HepG2 (cell line): ENCODE measurements around the gene DOP1B. TPM values are rescaled to one million over a fixed set of nuclear protein-coding genes. Genes with fewer than 3 reads are reported as not detected.

ENCODE experiments used
- ATRX ChIP-seq: sonication (generic); formaldehyde crosslinking; IDR thresholded peaks from 2 replicates; pipeline ENCODE4 v1.4.0; 2020; ENCODE audit warnings: missing genetic modification reagents, borderline replicate concordance
- CHD4 ChIP-seq: fragments of 200-600 bp; sonication (generic); IDR thresholded peaks from 2 replicates; pipeline ENCODE4 v1.7.0; 2017; ENCODE audit warnings: mild to moderate bottlenecking, low read length, borderline replicate concordance
- HMG20B ChIP-seq: conservative IDR thresholded peaks from 2 replicates; pipeline ENCODE4 v1.6.1; 2016; ENCODE audit warnings: missing genetic modification reagents, missing compliant biosample characterization
- HNF1B ChIP-seq: sonication (generic); formaldehyde crosslinking; IDR thresholded peaks from 2 replicates; pipeline ENCODE4 v1.5.1; 2020; ENCODE audit warnings: mild to moderate bottlenecking, moderate library complexity, missing genetic modification reagents
- KLF6 ChIP-seq: IDR thresholded peaks from 2 replicates; pipeline ENCODE4 v1.8.0; 2016; ENCODE audit warnings: missing biosample characterization, missing genetic modification reagents
- PAXIP1 ChIP-seq: sonication (generic); formaldehyde crosslinking; conservative IDR thresholded peaks from 2 replicates; pipeline ENCODE4 v1.4.0; 2020; ENCODE audit warnings: mild to moderate bottlenecking, missing genetic modification reagents, moderate library complexity
- PLSCR1 ChIP-seq: sonication (generic); formaldehyde crosslinking; IDR thresholded peaks from 2 replicates; pipeline ENCODE4 v1.5.0; 2020; ENCODE audit warnings: missing genetic modification reagents, mild to moderate bottlenecking, borderline replicate concordance
- PRMT3 ChIP-seq: sonication (generic); formaldehyde crosslinking; IDR thresholded peaks from 2 replicates; pipeline ENCODE4 v1.8.1; 2022; ENCODE audit warnings: low read depth, mild to moderate bottlenecking, moderate library complexity, missing genetic modification reagents, borderline replicate concordance
- SAFB2 ChIP-seq: sonication (generic); formaldehyde crosslinking; IDR thresholded peaks from 2 replicates; pipeline ENCODE4 v1.5.1; 2020; ENCODE audit warnings: missing genetic modification reagents, low read depth, mild to moderate bottlenecking, borderline replicate concordance
- SMARCE1 ChIP-seq: fragments of 450-650 bp; IDR thresholded peaks from 2 replicates; pipeline ENCODE4 v1.6.1; 2017; ENCODE audit warnings: borderline replicate concordance
- TFDP2 ChIP-seq: sonication (generic); formaldehyde crosslinking; IDR thresholded peaks from 2 replicates; pipeline ENCODE4 v1.4.0; 2020; ENCODE audit warnings: missing genetic modification reagents
- ZBTB4 ChIP-seq: sonication (generic); formaldehyde crosslinking; IDR thresholded peaks from 2 replicates; pipeline ENCODE4 v1.4.0; 2020; ENCODE audit warnings: missing genetic modification reagents, mild to moderate bottlenecking, borderline replicate concordance
- ZBTB42 ChIP-seq: sonication (generic); formaldehyde crosslinking; IDR thresholded peaks from 2 replicates; pipeline ENCODE4 v1.5.0; 2020; ENCODE audit warnings: mild to moderate bottlenecking, missing genetic modification reagents
- ZIK1 ChIP-seq: sonication (generic); formaldehyde crosslinking; IDR thresholded peaks from 2 replicates; pipeline ENCODE4 v1.5.0; 2020; ENCODE audit warnings: mild to moderate bottlenecking, low read depth, missing genetic modification reagents, borderline replicate concordance
- ZNF33B ChIP-seq: sonication (generic); formaldehyde crosslinking; IDR thresholded peaks from 2 replicates; pipeline ENCODE4 v1.5.1; 2020; ENCODE audit warnings: mild to moderate bottlenecking, missing genetic modification reagents
- ZNF672 ChIP-seq: sonication (generic); formaldehyde crosslinking; IDR thresholded peaks from 2 replicates; pipeline ENCODE4 v1.8.1; 2022; ENCODE audit warnings: missing genetic modification reagents
- ZNF780A ChIP-seq: sonication (generic); formaldehyde crosslinking; IDR thresholded peaks from 2 replicates; pipeline ENCODE4 v1.8.0; 2022; ENCODE audit warnings: mild to moderate bottlenecking, missing genetic modification reagents, moderate library complexity
- polyA plus RNA-seq, 8 experiments: library from polyadenylated mRNA; depleted of rRNA in 3 of 8; stranded (reverse) in 7 of 8; unstranded in 1 of 8; fragments of >200 nt; fragmentation: Illumina TruSeq in 4 of 8; extraction: Trizol in 4 of 8; gene quantifications; 2 replicates each; pipeline versions ENCODE4 v1.2.1 to v1.2.3, GENCODE V29; 2011 to 2016; ENCODE audit warnings: low read depth in 4 of 8, missing spikeins in 1 of 8, mixed read lengths in 1 of 8; ENCODE audit not compliant: insufficient read depth in 1 of 8
- total RNA-seq, 5 experiments: library from RNA; depleted of rRNA; stranded (reverse); fragments of >200 nt; fragmentation: Illumina TruSeq; extraction: Trizol; gene quantifications; 2 replicates each; pipeline ENCODE4 v1.2.3, GENCODE V29; 2016; ENCODE audit warnings: low read depth in 1 of 5

Gene DOP1B
- total and polyA plus RNA-seq, 2 of the 13 experiments (the other 11 are each of a cell fraction or from before 2014, with no cell fraction given): 2.8 to 3.2 TPM

GRCh38 chr21:36156815-36157670 lies at the start of gene DOP1B (continued):
- TF ChIP-seq PLSCR1 (CRISPR knock-in tag) (no peak), ZNF672 (CRISPR knock-in tag) (no peak), ZNF33B (CRISPR knock-in tag) (no peak), CHD4 (no peak), PRMT3 (CRISPR knock-in tag) (no peak), PAXIP1 (CRISPR knock-in tag) (no peak), HNF1B (CRISPR knock-in tag) (no peak), ATRX (no peak), ZIK1 (CRISPR knock-in tag) (no peak), SMARCE1 (no peak), ZBTB4 (CRISPR knock-in tag) (no peak), KLF6 (CRISPR knock-in tag) (0 out of 2 replicates have a peak, but pooled peaks have one; percentile 41), HMG20B (CRISPR knock-in tag) (no peak), TFDP2 (CRISPR knock-in tag) (no peak), ZBTB42 (CRISPR knock-in tag) (no peak), SAFB2 (CRISPR knock-in tag) (no peak; the same call in 1 of the 2 replicates), ZNF780A (CRISPR knock-in tag) (no peak)
